Activated CD4-positive, alpha-beta memory T cell treated with anti-CD3 and anti-CD28 coated beads for 36 hours (primary cell): ENCODE measurements around the gene CHTOP. TPM values are rescaled to one million over a fixed set of nuclear protein-coding genes. Genes with fewer than 3 reads are reported as not detected.
A peak's percentile ranks its signal among the peaks of the same experiment; 100 is the strongest.
"Not testable (repeated sequence)": the region's sequence is repeated elsewhere in the genome, so short reads cannot be mapped to it uniquely, and the experiment has no call there.

ENCODE experiments used
- CTCF ChIA-PET: fragments of 350-600 bp; sonication (Branson Sonifier 250); formaldehyde crosslinking; loops from one replicate; lab custom pipeline; 2021; ENCODE audit warnings: antibody characterized with exemption, inconsistent platforms; lab: Charles Lee
- POLR2A ChIA-PET: fragments of 350-600 bp; sonication (Branson Sonifier 250); formaldehyde crosslinking; loops from one replicate; lab custom pipeline; 2021; ENCODE audit warnings: antibody characterized with exemption; lab: Charles Lee
- DNase-seq: peaks from one replicate; pipeline ENCODE4 v3.0.0-alpha.2; 2020
- H3K27ac Mint-ChIP-seq: one replicate; pipeline ENCODE4 v1.8.0; 2021; ENCODE audit warnings: mixed read lengths
- H3K27me3 Mint-ChIP-seq: one replicate; pipeline ENCODE4 v1.8.0; 2021; ENCODE audit warnings: mixed read lengths
- H3K36me3 Mint-ChIP-seq: one replicate; pipeline ENCODE4 v1.8.0; 2021; ENCODE audit warnings: mixed read lengths
- H3K4me1 Mint-ChIP-seq: one replicate; pipeline ENCODE4 v1.8.0; 2021; ENCODE audit warnings: low read depth, mixed read lengths
- H3K4me3 Mint-ChIP-seq: one replicate; pipeline ENCODE4 v1.8.0; 2021; ENCODE audit warnings: mild to moderate bottlenecking, mixed read lengths
- H3K9me3 Mint-ChIP-seq: one replicate; pipeline ENCODE4 v1.8.0; 2021; ENCODE audit warnings: mixed read lengths
- intact Hi-C: fragments of 100-400 bp; cut with micrococcal nuclease; formaldehyde crosslinking; loops from one replicate; pipeline ENCODE4 v1.15.1; 2023
- total RNA-seq, 2 experiments: library from RNA; stranded (reverse); gene quantifications; one replicate each; pipeline ENCODE4 v1.2.3, GENCODE V29; 2021

CHTOP gene
- total RNA-seq, 2 experiments from 2014 or later = 92.5 to 94.7 TPM

DNA sequence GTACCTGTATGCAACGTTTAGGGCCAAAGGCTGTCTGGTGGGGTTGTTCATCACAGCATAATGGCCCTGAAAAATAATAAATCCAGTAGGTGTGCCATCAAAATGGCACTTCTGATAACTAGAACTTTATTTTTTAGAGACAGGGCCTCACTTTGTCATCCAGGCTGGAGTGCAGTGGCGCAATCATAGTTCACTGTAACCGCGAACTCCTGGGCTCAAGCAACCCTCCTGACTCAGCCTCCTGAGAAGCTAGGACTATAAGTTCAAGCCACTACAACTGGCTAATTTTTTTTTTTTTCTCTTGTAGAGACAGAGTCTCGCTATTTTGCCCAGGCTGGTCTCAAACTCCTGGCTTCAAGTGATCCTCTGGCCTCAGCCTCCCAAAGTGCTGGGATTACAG, 29.3 kb downstream of the CHTOP start:
- Mint-ChIP-seq H3K27ac (peak overlapping the region; percentile 7), H3K9me3 (no peaks in the 10 kb centered on the region), H3K4me1 (peaks cover 25% of the 10 kb centered on the region), H3K36me3 (peaks cover 63% of the 10 kb centered on the region), H3K4me3 (no peak overlapping the region), H3K27me3 (no peaks in the 10 kb centered on the region)
- POLR2A ChIA-PET = no interaction called here
- intact Hi-C loops = no loop called here
- CTCF ChIA-PET = no interaction called here
- DNase-seq = peak; percentile 22

DNA sequence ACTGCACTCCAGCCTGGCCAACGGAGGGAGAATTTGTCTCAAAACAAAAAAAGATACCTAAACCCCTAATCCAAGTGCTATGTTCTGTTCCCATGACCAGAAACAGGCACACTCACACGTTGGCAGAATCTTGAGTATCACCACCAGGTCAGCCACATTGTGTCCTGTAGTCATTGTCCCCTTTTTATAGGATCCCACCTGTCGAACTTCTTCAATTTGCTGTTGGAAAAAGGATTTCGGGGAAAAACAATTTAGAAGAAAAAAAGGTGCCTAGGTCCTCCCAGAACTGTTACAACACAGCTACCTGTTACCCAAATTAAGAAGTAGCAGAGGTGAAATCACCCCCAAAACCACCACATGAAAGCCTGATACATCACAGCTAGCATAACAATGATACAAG, 33.6 kb downstream of the CHTOP start:
- DNase-seq = no peak
- intact Hi-C loops = no loop called here
- peak overlapping the region; percentile 55 for H3K27ac Mint-ChIP-seq
- no peak overlapping the region for H3K4me3 Mint-ChIP-seq
- H3K27me3 Mint-ChIP-seq = no peaks in the 10 kb centered on the region
- ChIA-PET POLR2A (interaction anchor here (0.7 to 3.1 kb wide), 3 partner anchors 9 to 136 kb away, joined by 3 to 16 read pairs (median 3); partner anchors contain the start of gene SNAPIN), CTCF (no interaction called here)
- peaks cover 64% of the 10 kb centered on the region for H3K36me3 Mint-ChIP-seq
- H3K4me1 Mint-ChIP-seq = peaks cover 31% of the 10 kb centered on the region
- no peaks in the 10 kb centered on the region for H3K9me3 Mint-ChIP-seq

- H3K27me3 Mint-ChIP-seq, intact Hi-C loops, H3K4me3 Mint-ChIP-seq, DNase-seq, H3K9me3 Mint-ChIP-seq, H3K27ac Mint-ChIP-seq: not testable (repeated sequence)
- H3K4me1 Mint-ChIP-seq = peaks cover 31% of the 10 kb centered on the region
- CTCF ChIA-PET = interaction anchor here (0.6 to 1.3 kb wide), 3 partner anchors 42 to 318 kb away, joined by 3 to 4 read pairs (median 3); partner anchors contain the start of gene RAB13
- POLR2A ChIA-PET = interaction anchor here (0.6 to 3.1 kb wide), 2 partner anchors 10 to 322 kb away, joined by 3 to 16 read pairs; partner anchors contain the start of genes RPS27 and SNAPIN
- H3K36me3 Mint-ChIP-seq = peaks cover 56% of the 10 kb centered on the region
Measured at GRCh38 chr1:153668672-153669071, 34.8 kb downstream of the CHTOP start.

DNA sequence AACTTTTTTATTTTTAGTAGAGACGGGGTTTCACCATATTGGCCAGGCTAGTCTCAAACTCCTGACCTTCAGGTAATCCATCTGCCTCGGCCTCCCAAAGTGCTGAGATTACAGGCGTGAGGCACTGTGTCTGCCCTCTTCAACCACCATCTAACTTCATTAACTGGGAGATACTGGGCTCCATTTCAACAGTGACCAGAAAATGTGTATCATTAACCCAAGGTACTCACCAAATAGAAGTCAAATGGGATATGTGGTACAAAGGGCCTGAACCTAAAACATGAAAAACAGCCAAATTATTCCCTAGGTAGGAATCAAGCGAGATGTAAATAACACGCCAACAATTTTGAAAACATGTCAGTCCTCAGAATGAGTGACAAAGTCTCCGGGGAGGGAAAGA, 35.7 kb downstream of the CHTOP start:
- DNase-seq = no peak
- ChIA-PET POLR2A (interaction anchor here (3.0 to 3.1 kb wide), 2 partner anchors 11 to 35 kb away, joined by 16 to 19 read pairs; partner anchors contain the start of genes CHTOP and SNAPIN), CTCF (no interaction called here)
- no peak overlapping the region for H3K4me3 Mint-ChIP-seq
- H3K9me3 Mint-ChIP-seq = no peaks in the 10 kb centered on the region
- no peaks in the 10 kb centered on the region for H3K27me3 Mint-ChIP-seq
- H3K36me3 Mint-ChIP-seq = peaks cover 48% of the 10 kb centered on the region
- intact Hi-C loops = loop anchor here (2.0 kb wide), 4 partner anchors 57 to 321 kb away; partner anchors contain the start of genes GATAD2B and RPS27
- no peak overlapping the region for H3K27ac Mint-ChIP-seq
- peaks cover 31% of the 10 kb centered on the region for H3K4me1 Mint-ChIP-seq

GRCh38 chr1:153670257-153670858, 36.5 kb downstream of the CHTOP start:
- DNase-seq = peak; percentile 43
- intact Hi-C loops = loop anchor here (2.0 kb wide), 4 partner anchors 56 to 320 kb away; partner anchors contain the start of genes GATAD2B and RPS27
- ChIA-PET CTCF (no interaction called here), POLR2A (interaction anchor here (1.0 to 3.0 kb wide), 3 partner anchors 11 to 36 kb away, joined by 3 to 19 read pairs (median 12); partner anchors contain the start of genes CHTOP and SNAPIN)
- no peak overlapping the region for H3K27ac Mint-ChIP-seq
- H3K4me3 Mint-ChIP-seq = no peak overlapping the region
- H3K36me3 Mint-ChIP-seq = peaks cover 41% of the 10 kb centered on the region
- peaks cover 31% of the 10 kb centered on the region for H3K4me1 Mint-ChIP-seq
- no peaks in the 10 kb centered on the region for H3K27me3 Mint-ChIP-seq
- H3K9me3 Mint-ChIP-seq = no peaks in the 10 kb centered on the region

DNA sequence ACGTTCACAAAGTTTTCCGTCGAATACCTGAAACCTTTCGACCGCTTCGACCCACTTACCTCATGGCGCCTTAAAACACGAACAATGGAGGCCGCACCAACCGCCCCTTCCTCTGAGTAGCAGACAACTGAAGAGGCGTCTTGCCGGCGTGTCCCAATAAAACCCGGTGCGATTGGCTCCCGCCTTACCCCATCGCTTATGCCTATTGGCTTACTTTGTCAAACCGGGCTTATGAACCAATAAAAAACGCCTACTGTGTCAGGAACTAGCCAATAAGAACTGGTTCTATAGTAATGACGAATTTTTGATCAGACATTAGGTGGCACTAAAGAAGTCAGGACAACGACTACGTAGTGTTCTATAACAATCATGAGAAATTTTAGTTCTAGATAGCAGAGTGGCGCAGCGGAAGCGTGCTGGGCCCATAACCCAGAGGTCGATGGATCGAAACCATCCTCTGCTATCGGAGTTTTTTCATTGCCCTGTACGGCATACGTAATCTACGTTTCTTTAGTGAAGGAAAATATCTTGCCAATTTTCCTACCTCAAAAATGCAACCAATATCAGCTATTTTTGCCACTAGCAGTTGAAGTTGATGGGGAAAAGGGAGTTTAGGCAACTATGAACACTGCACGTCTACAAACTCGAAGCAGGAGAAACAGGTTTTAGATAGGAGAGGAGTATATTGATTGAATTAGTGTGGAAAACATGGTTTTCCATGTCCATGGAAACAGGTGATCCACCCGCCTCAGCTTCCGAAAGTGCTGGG, 37.2 kb downstream of the CHTOP start, which contains the start of gene ILF2:
Gene ILF2, minus strand, starts transcription at position 135 of the 769 bp plus-strand sequence. Its CDS starts 71 bp downstream, at position 64.
- no peaks in the 10 kb centered on the region for H3K27me3 Mint-ChIP-seq
- intact Hi-C loops = loop anchor here (1.0 to 2.0 kb wide), 11 partner anchors 13 to 320 kb away; partner anchors contain the start of genes CRTC2, GATAD2B, RPS27 and SNAPIN
- H3K27ac Mint-ChIP-seq = no peak within 1 kb of the TSS
- peaks cover 31% of the 10 kb centered on the region for H3K4me1 Mint-ChIP-seq
- no peaks in the 10 kb centered on the region for H3K9me3 Mint-ChIP-seq
- no peak within 1 kb of the TSS for H3K4me3 Mint-ChIP-seq
- POLR2A ChIA-PET = interaction anchor here (0.6 to 3.0 kb wide), 7 partner anchors 12 to 443 kb away, joined by 3 to 19 read pairs (median 4); partner anchors contain the start of genes CHTOP, JTB and SNAPIN
- DNase-seq = peak; percentile 99
- H3K36me3 Mint-ChIP-seq = peaks cover 34% of the 10 kb centered on the region
- CTCF ChIA-PET = interaction anchor here (0.6 to 2.1 kb wide), 10 partner anchors 9 to 315 kb away, joined by 3 to 14 read pairs (median 3); partner anchors contain the start of genes CHTOP and RAB13

GRCh38 chr1:153671628-153672353, 37.9 kb downstream of the CHTOP start:
- Mint-ChIP-seq H3K4me1 (peaks cover 31% of the 10 kb centered on the region), H3K36me3 (peaks cover 33% of the 10 kb centered on the region)
- ChIA-PET CTCF (interaction anchor here (0.6 to 2.1 kb wide), 17 partner anchors 9 to 314 kb away, joined by 3 to 14 read pairs (median 4); partner anchors contain the start of genes CHTOP and RAB13), POLR2A (interaction anchor here (0.6 to 3.0 kb wide), 12 partner anchors 12 to 486 kb away, joined by 3 to 19 read pairs (median 4); partner anchors contain the start of genes CHTOP, JTB, S100A6 and SNAPIN)
- not testable (repeated sequence) for H3K4me3 Mint-ChIP-seq, H3K27me3 Mint-ChIP-seq, H3K9me3 Mint-ChIP-seq, H3K27ac Mint-ChIP-seq
- intact Hi-C loops = loop anchor here (1.0 to 2.0 kb wide), 11 partner anchors 13 to 319 kb away; partner anchors contain the start of genes CRTC2, GATAD2B, RPS27 and SNAPIN
- DNase-seq = peak; percentile 73

- H3K27ac Mint-ChIP-seq = no peak overlapping the region
Measured at GRCh38 chr1:153673511-153673910, 39.6 kb downstream of the CHTOP start.

DNA sequence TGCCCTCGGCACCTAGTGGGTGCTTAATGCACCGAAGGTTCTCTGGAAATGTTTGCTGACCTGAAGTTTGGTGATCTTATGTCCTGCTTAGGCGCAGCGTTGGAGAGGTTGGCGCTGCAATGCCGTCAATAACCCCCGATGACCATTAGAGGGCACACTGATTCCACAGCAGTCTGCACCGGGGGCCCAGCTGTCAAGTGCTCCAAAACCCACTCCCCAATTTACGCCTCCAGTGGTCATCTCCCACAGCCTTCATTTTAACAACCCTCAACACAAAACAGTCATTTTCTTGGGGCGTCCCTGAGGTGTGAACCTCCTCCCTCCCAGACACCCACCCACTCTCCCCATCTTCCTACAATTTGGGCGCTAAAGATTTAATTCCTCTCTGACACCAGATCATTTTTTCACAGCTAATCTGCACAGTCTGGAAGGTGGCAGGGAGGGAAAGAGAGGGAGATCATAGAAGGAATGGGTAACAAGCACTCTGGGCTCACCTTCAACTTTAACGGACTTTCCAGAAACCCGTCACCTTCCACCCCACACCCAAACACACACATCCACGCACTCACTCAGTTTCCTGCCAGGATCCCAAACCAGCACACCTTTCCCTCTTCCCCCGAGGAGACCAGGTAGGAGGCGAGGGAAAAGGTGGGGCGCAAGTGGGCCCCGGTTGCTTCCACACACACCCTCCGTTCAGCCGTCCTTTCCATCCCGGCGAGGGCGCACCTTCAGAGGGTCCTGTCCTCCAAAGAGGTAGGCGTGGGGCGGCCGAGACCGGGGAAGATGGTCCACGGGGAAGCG, 44.1 kb downstream of the CHTOP start:
- intact Hi-C loops = loop anchor here (1.0 to 2.0 kb wide), 2 partner anchors 71 to 97 kb away; partner anchors contain the start of gene SLC27A3
- POLR2A ChIA-PET = interaction anchor here (0.6 to 0.7 kb wide), 2 partner anchors 308 to 309 kb away, joined by 3 read pairs; no protein-coding TSS in a partner anchor
- Mint-ChIP-seq H3K36me3 (no peaks in the 10 kb centered on the region), H3K4me3 (peak overlapping the region; percentile 53), H3K9me3 (no peaks in the 10 kb centered on the region), H3K27me3 (peaks cover 41% of the 10 kb centered on the region), H3K4me1 (peaks cover 19% of the 10 kb centered on the region), H3K27ac (no peak overlapping the region)
- peak; percentile 65 for DNase-seq
- CTCF ChIA-PET = interaction anchor here (0.6 to 3.0 kb wide), 21 partner anchors 15 to 805 kb away, joined by 3 to 11 read pairs (median 4); partner anchors contain the start of genes INTS3, RAB13 and SLC27A3

More at GRCh38 chr1:153673511-153673910, 39.6 kb downstream of the CHTOP start:
- Mint-ChIP-seq H3K4me3 (no peak overlapping the region), H3K9me3 (no peaks in the 10 kb centered on the region), H3K27me3 (peaks cover 15% of the 10 kb centered on the region), H3K4me1 (peaks cover 32% of the 10 kb centered on the region), H3K36me3 (peaks cover 18% of the 10 kb centered on the region)
- DNase-seq = no peak
- intact Hi-C loops = no loop called here
- ChIA-PET POLR2A (no interaction called here), CTCF (interaction anchor here (1.7 kb wide), 1 partner anchor 14 kb away, joined by 4 read pairs; no protein-coding TSS in a partner anchor)
